ENCODE data around the gene LTA4H. TPM values are rescaled to one million over a fixed set of nuclear protein-coding genes. Genes with fewer than 3 reads are reported as not detected.

LTA4H gene
- total and polyA plus RNA-seq, 10 of the 15 experiments (the other 5 are each of a cell fraction or from before 2014, with no cell fraction given): 43.9 to 106 (median 47.3) TPM

- 0 out of 2 replicates have a peak, but pooled peaks have one; percentile 37 for TF ChIP-seq MLLT1 (IDR thresholded peaks at IDR 0.05)
- TF ChIP-seq FOXM1 (IDR thresholded peaks at IDR 0.05; ENCODE audit: low read depth, low read length): peak; percentile 53; the same call in 1 of the 2 replicates
- TF ChIP-seq YY1 (IDR thresholded peaks at IDR 0.05; ENCODE audit: low read depth, low read length): peak; percentile 69
- peak; percentile 100 for TF ChIP-seq ZNF24 (IDR thresholded peaks at IDR 0.05)
- TF ChIP-seq RAD21 (IDR thresholded peaks at IDR 0.05; ENCODE audit: insufficient read depth, low read depth, low read length): peak; percentile 91
- no peak for TF ChIP-seq HDAC6 (IDR thresholded peaks at IDR 0.05; ENCODE audit: unreplicated experiment)
- TF ChIP-seq KLF5 (IDR thresholded peaks at IDR 0.05; ENCODE audit: partially characterized antibody): peak; percentile 50
- TF ChIP-seq IKZF1 (conservative IDR thresholded peaks at IDR 0.05): 0 out of 2 replicates have a peak, but pooled peaks have one; percentile 21
- TF ChIP-seq, protein P1, sequence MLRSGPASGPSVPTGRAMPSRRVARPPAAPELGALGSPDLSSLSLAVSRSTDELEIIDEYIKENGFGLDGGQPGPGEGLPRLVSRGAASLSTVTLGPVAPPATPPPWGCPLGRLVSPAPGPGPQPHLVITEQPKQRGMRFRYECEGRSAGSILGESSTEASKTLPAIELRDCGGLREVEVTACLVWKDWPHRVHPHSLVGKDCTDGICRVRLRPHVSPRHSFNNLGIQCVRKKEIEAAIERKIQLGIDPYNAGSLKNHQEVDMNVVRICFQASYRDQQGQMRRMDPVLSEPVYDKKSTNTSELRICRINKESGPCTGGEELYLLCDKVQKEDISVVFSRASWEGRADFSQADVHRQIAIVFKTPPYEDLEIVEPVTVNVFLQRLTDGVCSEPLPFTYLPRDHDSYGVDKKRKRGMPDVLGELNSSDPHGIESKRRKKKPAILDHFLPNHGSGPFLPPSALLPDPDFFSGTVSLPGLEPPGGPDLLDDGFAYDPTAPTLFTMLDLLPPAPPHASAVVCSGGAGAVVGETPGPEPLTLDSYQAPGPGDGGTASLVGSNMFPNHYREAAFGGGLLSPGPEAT (IDR thresholded peaks at IDR 0.05; ENCODE audit: low read depth): 0 out of 2 replicates have a peak, but pooled peaks have one; percentile 21
- peak; percentile 74 for TF ChIP-seq NBN (IDR thresholded peaks at IDR 0.05)
- TF ChIP-seq RELA (IDR thresholded peaks at IDR 0.05; ENCODE audit: borderline replicate concordance, partially characterized antibody): peak; percentile 11
Measured at GRCh38 chr12:96061864-96062453, 26.6 kb upstream of the LTA4H start (continued).

Data from GM12878 (cell line).